Fibroblast of lung (primary cell): Measurements from ENCODE around the gene PDE3B. TPM values are rescaled to one million over a fixed set of nuclear protein-coding genes. Genes with fewer than 3 reads are reported as not detected.

Experiments used
- DNase-seq, 2 donors: peaks; one replicate each; pipeline versions ENCODE4 v3.0.0 to v3.0.0-alpha.2; 2010; ENCODE audit warnings: low read depth in 2 of 2
- H2AFZ ChIP-seq: 2 replicates; pipeline ENCODE4 v1.5.1; 2012; ENCODE audit warnings: low read length, control low read depth, inconsistent platforms
- H3K27ac ChIP-seq: 2 replicates; pipeline ENCODE4 v1.5.1; 2011; ENCODE audit warnings: low read length, control low read depth; ENCODE audit not compliant: insufficient read depth
- H3K27me3 ChIP-seq: 2 replicates; pipeline ENCODE4 v1.5.1; 2011; ENCODE audit warnings: mild to moderate bottlenecking, low read length; ENCODE audit not compliant: control insufficient read depth, insufficient read depth
- H3K36me3 ChIP-seq: 2 replicates; pipeline ENCODE4 v1.5.1; 2011; ENCODE audit warnings: low read length; ENCODE audit not compliant: control insufficient read depth, insufficient read depth
- H3K4me1 ChIP-seq: 2 replicates; pipeline ENCODE4 v1.5.1; 2011; ENCODE audit warnings: low read length; ENCODE audit not compliant: control insufficient read depth, insufficient read depth; ENCODE audit errors: extremely low read depth
- H3K4me2 ChIP-seq: 2 replicates; pipeline ENCODE4 v1.5.1; 2011; ENCODE audit warnings: low read length, control low read depth; ENCODE audit not compliant: insufficient read depth; ENCODE audit errors: extremely low read depth
- H3K4me3 ChIP-seq, 4 experiments: fragments of 200-600 bp in 1 of 4; sonication (generic) in 1 of 4; replicated peaks in 1 of 4; 2 replicates each; pipeline ENCODE4 v1.5.1; 2011 to 2016; ENCODE audit warnings: low read length in 4 of 4, low read depth in 3 of 4, mild to moderate bottlenecking in 3 of 4, control low read depth in 2 of 4, inconsistent platforms in 1 of 4, mixed read lengths in 1 of 4; ENCODE audit not compliant: insufficient read depth in 1 of 4; ENCODE audit errors: control extremely low read depth in 1 of 4
- H3K79me2 ChIP-seq: 2 replicates; pipeline ENCODE4 v1.5.1; 2012; ENCODE audit warnings: mild to moderate bottlenecking, low read length, inconsistent platforms; ENCODE audit not compliant: control insufficient read depth, insufficient read depth
- H3K9ac ChIP-seq: 2 replicates; pipeline ENCODE4 v1.5.1; 2011; ENCODE audit warnings: mild to moderate bottlenecking, low read length, control low read depth; ENCODE audit not compliant: insufficient read depth
- H3K9me3 ChIP-seq: 2 replicates; pipeline ENCODE4 v1.5.1; 2012; ENCODE audit warnings: low read depth, low read length; ENCODE audit not compliant: control insufficient read depth, insufficient read depth
- H4K20me1 ChIP-seq: 2 replicates; pipeline ENCODE4 v1.5.1; 2011; ENCODE audit warnings: low read length; ENCODE audit not compliant: control insufficient read depth, insufficient read depth; ENCODE audit errors: extremely low read depth
- CTCF ChIP-seq, 2 donors: IDR thresholded peaks in 1 of 2; conservative IDR thresholded peaks in 1 of 2; 1 replicate in 1 of 2; 2 replicates in 1 of 2; pipeline ENCODE4 v1.5.1; 2011 to 2012; ENCODE audit warnings: low read length in 2 of 2, control low read depth in 1 of 2, inconsistent platforms in 1 of 2, low read depth in 1 of 2, mild to moderate bottlenecking in 1 of 2
- EZH2 ChIP-seq: IDR thresholded peaks from 2 replicates; pipeline ENCODE4 v1.5.1; 2012; ENCODE audit warnings: low read length, control low read depth, mild to moderate bottlenecking; ENCODE audit errors: missing control alignments
- polyA plus RNA-seq, 2 donors: library from polyadenylated mRNA; depleted of rRNA in 1 of 2; stranded (reverse) in 1 of 2; unstranded in 1 of 2; fragments of >200 nt; gene quantifications; 2 replicates each; pipeline ENCODE4 v1.2.1, GENCODE V29; 2011 to 2012; ENCODE audit warnings: missing spikeins in 1 of 2
- total RNA-seq: library from RNA; depleted of rRNA; stranded (reverse); fragments of >200 nt; gene quantifications from 2 replicates; pipeline ENCODE4 v1.2.1, GENCODE V29; 2014

Gene PDE3B
- total and polyA plus RNA-seq, 2 donors (not counting 1 experiment from before 2014, with no cell fraction given): 0.43 to 11.2 TPM

- Histone ChIP-seq H3K27me3 (no peaks in the 10 kb centered on the region), H3K27ac (no peak overlapping the region), H3K9me3 (no peaks in the 10 kb centered on the region), H3K4me1 (no peaks in the 10 kb centered on the region), H3K4me3 (no peak overlapping the region), H2AFZ (no peak overlapping the region), H3K79me2 (no peaks in the 10 kb centered on the region), H4K20me1 (no peaks in the 10 kb centered on the region), H3K36me3 (no peaks in the 10 kb centered on the region), H3K4me2 (no peak overlapping the region), H3K9ac (no peak overlapping the region)
- TF ChIP-seq CTCF (conservative IDR thresholded peaks at IDR 0.05 in 1 of 2, IDR thresholded peaks at IDR 0.05 in 1 of 2; ENCODE audit: low read depth in 1 of 2, low read length in 2 of 2) (no peak), EZH2 (no peak)
- no peak for DNase-seq
Observed at GRCh38 chr11:14803846-14804245, 160.2 kb downstream of the PDE3B start.

- H3K79me2 ChIP-seq: no peaks in the 10 kb centered on the region
- H3K9me3 ChIP-seq: no peaks in the 10 kb centered on the region
- no peak overlapping the region for H2AFZ ChIP-seq
- no peaks in the 10 kb centered on the region for H3K4me1 ChIP-seq
- no peak overlapping the region for H3K9ac ChIP-seq
- no peaks in the 10 kb centered on the region for H4K20me1 ChIP-seq
- no peaks in the 10 kb centered on the region for H3K27me3 ChIP-seq
- no peak overlapping the region for H3K4me2 ChIP-seq
- no peak overlapping the region for H3K27ac ChIP-seq
- no peaks in the 10 kb centered on the region for H3K36me3 ChIP-seq
- TF ChIP-seq CTCF (conservative IDR thresholded peaks at IDR 0.05 in 1 of 2, IDR thresholded peaks at IDR 0.05 in 1 of 2; ENCODE audit: low read depth in 1 of 2, low read length in 2 of 2): no peak
- TF ChIP-seq EZH2: no peak
- peak in 1 of 2 donors; percentile 29 for DNase-seq
- no peak overlapping the region for H3K4me3 ChIP-seq
Observed at GRCh38 chr11:14809466-14809865, 165.9 kb downstream of the PDE3B start.

GRCh38 chr11:14812757-14813156 lies 169.2 kb downstream of the PDE3B start:
- Histone ChIP-seq H3K27ac (no peak overlapping the region), H3K27me3 (no peaks in the 10 kb centered on the region), H3K4me2 (no peak overlapping the region), H3K9ac (no peak overlapping the region), H2AFZ (no peak overlapping the region), H3K4me1 (no peaks in the 10 kb centered on the region), H3K36me3 (no peaks in the 10 kb centered on the region), H3K4me3 (no peak overlapping the region), H4K20me1 (no peaks in the 10 kb centered on the region), H3K9me3 (no peaks in the 10 kb centered on the region), H3K79me2 (no peaks in the 10 kb centered on the region)
- no peak for TF ChIP-seq CTCF (conservative IDR thresholded peaks at IDR 0.05 in 1 of 2, IDR thresholded peaks at IDR 0.05 in 1 of 2; ENCODE audit: low read depth in 1 of 2, low read length in 2 of 2)
- no peak for TF ChIP-seq EZH2
- no peak for DNase-seq
